ENCODE data around the gene ETHE1.

DNA sequence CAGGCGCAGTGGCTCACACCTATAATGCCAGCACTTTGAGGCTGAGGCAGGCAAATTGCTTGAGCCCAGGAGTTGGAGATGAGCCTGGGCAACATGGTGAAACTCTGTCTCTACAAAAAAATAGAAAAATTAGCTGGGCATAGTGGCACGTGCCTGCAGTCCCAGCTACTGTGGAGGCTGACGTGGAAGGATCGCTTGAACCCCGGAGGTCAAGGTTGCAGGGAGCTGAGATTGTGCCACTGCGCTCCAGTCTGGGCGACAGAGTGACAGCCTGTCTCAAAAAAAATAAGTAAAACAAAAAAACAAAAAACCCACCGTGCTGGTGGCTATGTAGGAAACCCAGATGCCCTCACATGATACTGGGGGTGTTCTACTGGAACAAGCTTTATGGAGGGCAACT lies 38.8 kb downstream of the ETHE1 start:
- TF ChIP-seq, protein P1, sequence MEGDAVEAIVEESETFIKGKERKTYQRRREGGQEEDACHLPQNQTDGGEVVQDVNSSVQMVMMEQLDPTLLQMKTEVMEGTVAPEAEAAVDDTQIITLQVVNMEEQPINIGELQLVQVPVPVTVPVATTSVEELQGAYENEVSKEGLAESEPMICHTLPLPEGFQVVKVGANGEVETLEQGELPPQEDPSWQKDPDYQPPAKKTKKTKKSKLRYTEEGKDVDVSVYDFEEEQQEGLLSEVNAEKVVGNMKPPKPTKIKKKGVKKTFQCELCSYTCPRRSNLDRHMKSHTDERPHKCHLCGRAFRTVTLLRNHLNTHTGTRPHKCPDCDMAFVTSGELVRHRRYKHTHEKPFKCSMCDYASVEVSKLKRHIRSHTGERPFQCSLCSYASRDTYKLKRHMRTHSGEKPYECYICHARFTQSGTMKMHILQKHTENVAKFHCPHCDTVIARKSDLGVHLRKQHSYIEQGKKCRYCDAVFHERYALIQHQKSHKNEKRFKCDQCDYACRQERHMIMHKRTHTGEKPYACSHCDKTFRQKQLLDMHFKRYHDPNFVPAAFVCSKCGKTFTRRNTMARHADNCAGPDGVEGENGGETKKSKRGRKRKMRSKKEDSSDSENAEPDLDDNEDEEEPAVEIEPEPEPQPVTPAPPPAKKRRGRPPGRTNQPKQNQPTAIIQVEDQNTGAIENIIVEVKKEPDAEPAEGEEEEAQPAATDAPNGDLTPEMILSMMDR (IDR thresholded peaks at IDR 0.05): no peak
- TF ChIP-seq POLR2AphosphoS5 (IDR thresholded peaks at IDR 0.05) (no peak), POLR2A (IDR thresholded peaks at IDR 0.05) (no peak)
